WI38 (cell line): ENCODE measurements around the gene RPL18.

ENCODE experiments used
- H3K4me3 ChIP-seq: 2 replicates; pipeline ENCODE4 v1.5.1; 2011; ENCODE audit warnings: low read depth, mild to moderate bottlenecking, control low read depth, low read length
- TF ChIP-seq, protein P1 (sequence below): IDR thresholded peaks from 2 replicates; pipeline ENCODE4 v1.5.1; 2012; ENCODE audit warnings: low read depth, mild to moderate bottlenecking, control low read depth, low read length

The RPL18 gene

GRCh38 chr19:48623556-48624066, 4.6 kb upstream of the RPL18 start:
- TF ChIP-seq, protein P1, sequence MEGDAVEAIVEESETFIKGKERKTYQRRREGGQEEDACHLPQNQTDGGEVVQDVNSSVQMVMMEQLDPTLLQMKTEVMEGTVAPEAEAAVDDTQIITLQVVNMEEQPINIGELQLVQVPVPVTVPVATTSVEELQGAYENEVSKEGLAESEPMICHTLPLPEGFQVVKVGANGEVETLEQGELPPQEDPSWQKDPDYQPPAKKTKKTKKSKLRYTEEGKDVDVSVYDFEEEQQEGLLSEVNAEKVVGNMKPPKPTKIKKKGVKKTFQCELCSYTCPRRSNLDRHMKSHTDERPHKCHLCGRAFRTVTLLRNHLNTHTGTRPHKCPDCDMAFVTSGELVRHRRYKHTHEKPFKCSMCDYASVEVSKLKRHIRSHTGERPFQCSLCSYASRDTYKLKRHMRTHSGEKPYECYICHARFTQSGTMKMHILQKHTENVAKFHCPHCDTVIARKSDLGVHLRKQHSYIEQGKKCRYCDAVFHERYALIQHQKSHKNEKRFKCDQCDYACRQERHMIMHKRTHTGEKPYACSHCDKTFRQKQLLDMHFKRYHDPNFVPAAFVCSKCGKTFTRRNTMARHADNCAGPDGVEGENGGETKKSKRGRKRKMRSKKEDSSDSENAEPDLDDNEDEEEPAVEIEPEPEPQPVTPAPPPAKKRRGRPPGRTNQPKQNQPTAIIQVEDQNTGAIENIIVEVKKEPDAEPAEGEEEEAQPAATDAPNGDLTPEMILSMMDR = no peak
- H3K4me3 ChIP-seq = peak overlapping the region; percentile 34

- TF ChIP-seq, protein P1 = no peak
- H3K4me3 ChIP-seq = peak overlapping the region; percentile 100
Observed at GRCh38 chr19:48619692-48620585, 961 bp upstream of the RPL18 start.

- H3K4me3 ChIP-seq = peak overlapping the region; percentile 100
- TF ChIP-seq, protein P1 = no peak
Observed at GRCh38 chr19:48618278-48618915, 581 bp downstream of the RPL18 start.

- TF ChIP-seq, protein P1 = no peak
- H3K4me3 ChIP-seq = peak overlapping the region; percentile 100
Observed at GRCh38 chr19:48617146-48617937, 1.6 kb downstream of the RPL18 start.

GRCh38 chr19:48616491-48617056, 2.4 kb downstream of the RPL18 start:
- TF ChIP-seq, protein P1 = no peak

GRCh38 chr19:48616041-48616436, 2.9 kb downstream of the RPL18 start:
- TF ChIP-seq, protein P1 = no peak
- no peak overlapping the region for H3K4me3 ChIP-seq

More at GRCh38 chr19:48616491-48617056, 2.4 kb downstream of the RPL18 start:
- peak overlapping the region; percentile 100 for H3K4me3 ChIP-seq
